Thoracic aorta (tissue), 2 donors: ENCODE measurements around the gene INPP5A. TPM values are rescaled to one million over a fixed set of nuclear protein-coding genes. Genes with fewer than 3 reads are reported as not detected.

Source experiments
- ATAC-seq: fragments of 150-250 bp; one replicate; pipeline ENCODE4 v1.8.0; 2017; ENCODE audit warnings: low read depth; ENCODE audit not compliant: insufficient number of reproducible peaks, low FRiP score
- DNase-seq: peaks from one replicate; pipeline ENCODE4 v3.0.0-alpha.2; 2020; ENCODE audit warnings: low spot score
- H3K27ac ChIP-seq, 2 donors: fragments of 200-600 bp; sonication (generic); 1 replicate in 1 of 2; 2 replicates in 1 of 2; pipeline ENCODE4 v1.5.1; 2016; ENCODE audit warnings: mild to moderate bottlenecking in 2 of 2, moderate library complexity in 2 of 2
- H3K27me3 ChIP-seq: fragments of 200-600 bp; sonication (generic); replicated peaks from 2 replicates; pipeline ENCODE4 v1.6.0; 2016; ENCODE audit warnings: mild to moderate bottlenecking; ENCODE audit not compliant: insufficient read depth
- H3K36me3 ChIP-seq: fragments of 200-600 bp; sonication (generic); one replicate; pipeline ENCODE4 v1.5.1; 2016
- H3K4me1 ChIP-seq, 2 donors: fragments of 200-600 bp; sonication (generic); 1 replicate in 1 of 2; 2 replicates in 1 of 2; pipeline versions ENCODE4 v1.5.1 to v1.6.0; 2016; ENCODE audit warnings: low read depth in 2 of 2, mild to moderate bottlenecking in 1 of 2; ENCODE audit not compliant: control insufficient read depth in 1 of 2
- H3K4me3 ChIP-seq: fragments of 200-600 bp; sonication (generic); 2 replicates; pipeline ENCODE4 v1.5.1; 2016; ENCODE audit warnings: mild to moderate bottlenecking
- H3K9me3 ChIP-seq: fragments of 200-600 bp; sonication (generic); 2 replicates; pipeline ENCODE4 v1.5.1; 2016
- total RNA-seq, 2 donors: library from RNA; depleted of rRNA; stranded (reverse); fragments of >200 nt; gene quantifications; one replicate each; pipeline versions ENCODE4 v1.1.0 to v1.2.3, GENCODE V29; 2016
- TF ChIP-seq, protein P1 (sequence below): fragments of 200-600 bp; sonication (generic); IDR thresholded peaks from one replicate; pipeline ENCODE4 v1.5.1; 2019; ENCODE audit warnings: antibody characterized with exemption

The INPP5A gene
- total RNA-seq, 2 donors from 2014 or later, result 120 to 142 TPM

DNA sequence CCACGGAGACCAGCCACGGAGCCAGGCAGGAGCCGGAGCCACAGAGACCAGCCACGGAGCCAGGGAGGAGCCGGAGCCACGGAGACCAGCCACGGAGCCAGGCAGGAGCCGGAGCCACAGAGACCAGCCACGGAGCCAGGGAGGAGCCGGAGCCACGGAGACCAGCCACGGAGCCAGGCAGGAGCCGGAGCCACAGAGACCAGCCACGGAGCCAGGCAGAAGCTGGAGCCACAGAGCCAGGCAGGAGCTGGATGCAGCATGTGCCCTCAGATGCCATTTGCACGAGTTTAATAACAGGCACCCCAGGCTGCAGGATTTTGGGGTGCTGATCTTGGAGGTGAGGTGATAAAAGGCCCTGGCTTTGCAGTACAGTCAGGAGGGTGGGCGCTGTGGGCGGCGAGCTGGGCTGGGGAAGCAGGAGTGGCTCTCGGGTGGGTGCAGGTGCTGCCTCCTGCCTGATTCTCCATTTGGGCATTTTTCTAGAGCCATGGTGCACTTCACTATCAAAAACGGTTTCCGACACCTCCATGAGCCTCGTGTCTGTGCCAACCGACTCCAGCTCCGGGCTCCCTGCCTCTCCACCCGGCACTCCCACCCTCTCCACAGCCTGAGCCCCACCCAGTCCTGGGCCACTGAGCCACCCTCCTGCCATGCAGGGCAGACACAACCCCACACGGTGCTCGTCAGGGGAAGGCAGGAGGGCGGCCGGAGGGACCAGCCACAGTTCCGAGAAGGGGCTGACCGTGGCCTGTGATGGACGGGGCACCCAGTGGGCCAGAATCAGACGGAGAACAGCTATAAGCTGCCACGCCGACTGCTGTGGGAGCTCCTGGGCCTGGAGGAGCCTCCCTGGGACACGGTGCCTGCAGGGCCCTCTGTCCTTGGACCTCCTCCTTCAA, 289.2 kb downstream of the INPP5A start:
- ATAC-seq, result no peak
- no peaks in the 10 kb centered on the region for H3K27me3 ChIP-seq
- TF ChIP-seq, protein P1, sequence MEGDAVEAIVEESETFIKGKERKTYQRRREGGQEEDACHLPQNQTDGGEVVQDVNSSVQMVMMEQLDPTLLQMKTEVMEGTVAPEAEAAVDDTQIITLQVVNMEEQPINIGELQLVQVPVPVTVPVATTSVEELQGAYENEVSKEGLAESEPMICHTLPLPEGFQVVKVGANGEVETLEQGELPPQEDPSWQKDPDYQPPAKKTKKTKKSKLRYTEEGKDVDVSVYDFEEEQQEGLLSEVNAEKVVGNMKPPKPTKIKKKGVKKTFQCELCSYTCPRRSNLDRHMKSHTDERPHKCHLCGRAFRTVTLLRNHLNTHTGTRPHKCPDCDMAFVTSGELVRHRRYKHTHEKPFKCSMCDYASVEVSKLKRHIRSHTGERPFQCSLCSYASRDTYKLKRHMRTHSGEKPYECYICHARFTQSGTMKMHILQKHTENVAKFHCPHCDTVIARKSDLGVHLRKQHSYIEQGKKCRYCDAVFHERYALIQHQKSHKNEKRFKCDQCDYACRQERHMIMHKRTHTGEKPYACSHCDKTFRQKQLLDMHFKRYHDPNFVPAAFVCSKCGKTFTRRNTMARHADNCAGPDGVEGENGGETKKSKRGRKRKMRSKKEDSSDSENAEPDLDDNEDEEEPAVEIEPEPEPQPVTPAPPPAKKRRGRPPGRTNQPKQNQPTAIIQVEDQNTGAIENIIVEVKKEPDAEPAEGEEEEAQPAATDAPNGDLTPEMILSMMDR, result no peak
- no peak overlapping the region for H3K4me3 ChIP-seq
- H3K36me3 ChIP-seq, result no peaks in the 10 kb centered on the region
- H3K9me3 ChIP-seq, result no peaks in the 10 kb centered on the region
- no peaks in the 10 kb centered on the region for H3K4me1 ChIP-seq
- no peak for DNase-seq
- H3K27ac ChIP-seq, result no peak overlapping the region

DNA sequence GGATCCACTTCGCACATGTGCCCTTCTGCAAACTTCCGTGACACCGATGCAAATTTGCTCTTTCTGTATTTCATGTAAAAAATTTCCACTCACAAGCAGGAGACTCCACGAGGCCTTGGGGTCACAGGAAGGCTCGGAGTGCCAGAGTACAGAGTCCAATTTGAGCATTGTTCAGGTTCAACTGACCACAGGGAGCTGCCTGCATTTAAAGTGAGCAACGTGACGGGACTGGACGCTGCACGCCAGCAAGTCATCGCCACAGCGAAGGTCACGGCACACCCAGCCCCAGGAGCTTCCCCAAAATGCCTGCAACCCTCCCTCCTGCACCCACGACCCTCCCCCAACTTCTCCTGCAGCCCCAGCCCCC, 289.8 kb downstream of the INPP5A start:
- Histone ChIP-seq H3K4me3 (no peak overlapping the region), H3K4me1 (no peaks in the 10 kb centered on the region), H3K27ac (no peak overlapping the region), H3K9me3 (no peaks in the 10 kb centered on the region), H3K36me3 (no peaks in the 10 kb centered on the region), H3K27me3 (no peaks in the 10 kb centered on the region)
- DNase-seq (no peak), ATAC-seq (no peak)
- TF ChIP-seq, protein P1, result no peak

DNA sequence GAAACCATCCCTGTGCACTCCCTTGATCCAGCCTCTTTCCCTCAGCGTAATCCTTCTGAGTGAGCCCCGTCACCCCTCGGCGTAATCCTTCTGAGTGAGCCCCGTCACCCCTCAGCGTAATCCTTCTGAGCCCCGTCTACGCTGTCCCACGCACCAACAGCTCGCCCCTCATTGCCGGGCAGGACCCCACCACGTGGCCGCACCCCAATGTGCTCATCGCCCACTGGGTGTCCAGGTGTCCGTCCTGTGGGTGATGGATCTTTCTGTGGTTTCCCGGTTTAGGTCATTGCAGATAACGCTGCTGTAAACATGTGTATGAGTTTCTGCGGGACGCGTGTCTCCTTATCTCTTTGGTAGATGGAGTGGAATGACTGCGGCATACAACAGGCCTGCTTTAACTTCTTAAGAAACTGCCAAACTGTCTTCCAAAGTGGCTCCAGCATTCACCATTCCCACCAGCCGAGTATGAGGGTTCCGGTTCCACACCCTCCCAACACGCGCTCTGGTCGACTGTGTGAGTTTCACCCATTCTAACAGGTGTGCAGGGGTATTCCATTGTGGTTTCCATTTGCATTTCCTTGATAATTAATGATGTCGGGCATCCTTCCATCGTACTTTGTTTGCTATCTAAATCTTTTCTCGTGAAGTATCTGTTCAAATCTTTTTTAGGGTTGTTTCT, 290.4 kb downstream of the INPP5A start:
- ATAC-seq, result no peak
- no peaks in the 10 kb centered on the region for H3K9me3 ChIP-seq
- no peak overlapping the region for H3K27ac ChIP-seq
- H3K4me3 ChIP-seq, result no peak overlapping the region
- DNase-seq, result no peak
- no peaks in the 10 kb centered on the region for H3K4me1 ChIP-seq
- no peaks in the 10 kb centered on the region for H3K27me3 ChIP-seq
- TF ChIP-seq, protein P1, result no peak
- H3K36me3 ChIP-seq, result no peaks in the 10 kb centered on the region

DNA sequence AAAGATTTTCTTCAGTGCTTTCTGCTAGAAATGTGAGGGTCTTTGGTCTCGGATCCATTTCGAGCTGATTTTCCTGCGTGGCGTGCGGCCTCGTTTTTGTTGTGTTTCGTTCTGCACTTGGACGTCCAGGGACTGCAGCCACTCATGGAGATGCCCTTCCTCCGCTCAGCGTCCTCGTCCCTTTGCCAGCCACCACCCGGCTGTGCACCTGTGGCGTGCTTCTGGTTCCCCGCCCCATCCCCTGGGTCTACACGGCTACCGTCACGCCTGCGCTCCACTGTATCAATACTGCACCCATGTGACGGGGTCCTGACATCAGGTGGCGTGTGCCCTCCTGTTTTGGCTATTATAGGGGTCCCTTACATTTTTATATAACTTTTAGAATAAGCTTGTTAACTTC, 291.1 kb downstream of the INPP5A start:
- ATAC-seq (no peak), DNase-seq (no peak)
- H3K9me3 ChIP-seq, result no peaks in the 10 kb centered on the region
- H3K4me3 ChIP-seq, result no peak overlapping the region
- TF ChIP-seq, protein P1, result no peak
- no peaks in the 10 kb centered on the region for H3K27me3 ChIP-seq
- no peaks in the 10 kb centered on the region for H3K36me3 ChIP-seq
- no peaks in the 10 kb centered on the region for H3K4me1 ChIP-seq
- no peak overlapping the region for H3K27ac ChIP-seq

DNA sequence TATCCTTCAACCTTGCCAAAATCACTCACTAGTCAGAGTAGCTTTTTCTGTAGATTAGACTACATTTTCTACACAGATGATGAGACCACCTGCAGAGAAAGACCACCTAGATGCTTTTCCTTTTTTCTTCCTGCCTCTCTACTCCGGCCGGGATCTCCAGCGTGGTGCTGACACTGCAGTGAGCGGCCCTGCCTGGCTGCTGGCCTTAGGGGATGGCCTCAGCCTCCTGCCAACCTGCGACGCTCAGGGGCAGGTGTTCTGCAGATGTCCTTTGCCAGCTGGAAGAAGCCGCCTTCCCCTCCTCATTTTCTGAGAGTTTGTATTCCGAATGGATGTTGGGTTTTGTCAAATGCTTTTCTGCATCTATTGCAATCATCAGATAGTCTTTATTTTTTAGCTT, 291.8 kb downstream of the INPP5A start:
- ATAC-seq (no peak), DNase-seq (no peak)
- Histone ChIP-seq H3K36me3 (no peaks in the 10 kb centered on the region), H3K4me1 (no peaks in the 10 kb centered on the region), H3K27ac (no peak overlapping the region), H3K27me3 (no peaks in the 10 kb centered on the region), H3K4me3 (no peak overlapping the region), H3K9me3 (no peaks in the 10 kb centered on the region)
- TF ChIP-seq, protein P1, result no peak
